Measurements from ENCODE around the gene JAZF1. TPM values are rescaled to one million over a fixed set of nuclear protein-coding genes. Genes with fewer than 3 reads are reported as not detected.

JAZF1 gene
- total RNA-seq, 1 experiment from 2014 or later, result 4.0 TPM

GRCh38 chr7:27836536-27836935, 344.1 kb downstream of the JAZF1 start:
- in situ Hi-C loops (cut with HindIII; ENCODE audit: low pct_unique_long_range_greater_than_20kb, low sequenced_read_pairs), result no loop called here
- DNase-seq (ENCODE audit: low read depth), result no peak

DNA sequence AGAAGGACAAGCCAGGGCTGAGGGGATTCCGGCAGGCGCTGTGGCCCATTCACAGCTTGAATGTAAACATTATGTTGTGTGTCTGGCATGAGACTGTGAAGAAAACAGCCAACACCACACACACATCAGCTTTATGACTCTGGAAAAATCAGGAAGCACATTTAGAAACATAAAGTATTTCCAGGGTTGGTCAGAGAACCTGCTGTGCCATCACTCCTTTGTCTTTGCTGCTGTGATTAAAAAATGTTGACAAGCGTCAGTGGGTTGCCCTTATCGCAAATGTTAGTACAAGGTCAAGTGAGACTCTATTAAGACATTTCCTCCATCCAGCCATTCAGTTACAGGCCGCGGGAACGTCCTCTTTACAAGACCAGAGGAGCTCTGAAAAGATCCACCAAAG, 345.2 kb downstream of the JAZF1 start:
- DNase-seq (ENCODE audit: low read depth), result no peak
- in situ Hi-C loops (cut with HindIII; ENCODE audit: low pct_unique_long_range_greater_than_20kb, low sequenced_read_pairs), result no loop called here

GRCh38 chr7:27834179-27834921, 346.2 kb downstream of the JAZF1 start:
- DNase-seq (ENCODE audit: low read depth), result no peak
- in situ Hi-C loops (cut with HindIII; ENCODE audit: low pct_unique_long_range_greater_than_20kb, low sequenced_read_pairs), result no loop called here

DNA sequence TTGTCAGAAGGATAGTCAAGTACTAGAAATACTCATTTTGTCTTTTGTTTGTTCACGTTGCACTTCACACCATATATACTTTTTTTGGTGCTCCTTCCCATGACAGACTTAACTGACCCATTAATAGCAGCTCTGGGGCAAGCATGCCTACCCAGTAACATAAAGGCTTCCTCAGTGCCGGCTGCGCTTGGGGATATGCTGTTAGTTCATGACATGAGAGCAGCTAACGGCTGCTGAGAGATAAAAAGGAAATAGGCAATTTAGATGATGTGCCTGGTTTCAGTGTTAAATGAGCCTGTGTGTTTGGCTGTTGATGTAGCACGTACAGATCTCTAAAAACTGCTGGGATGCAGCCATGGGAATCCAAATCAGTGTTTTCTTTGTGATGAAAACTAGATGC, 354.2 kb downstream of the JAZF1 start:
- DNase-seq (ENCODE audit: low read depth), result no peak
- in situ Hi-C loops (cut with HindIII; ENCODE audit: low pct_unique_long_range_greater_than_20kb, low sequenced_read_pairs), result no loop called here

DNA sequence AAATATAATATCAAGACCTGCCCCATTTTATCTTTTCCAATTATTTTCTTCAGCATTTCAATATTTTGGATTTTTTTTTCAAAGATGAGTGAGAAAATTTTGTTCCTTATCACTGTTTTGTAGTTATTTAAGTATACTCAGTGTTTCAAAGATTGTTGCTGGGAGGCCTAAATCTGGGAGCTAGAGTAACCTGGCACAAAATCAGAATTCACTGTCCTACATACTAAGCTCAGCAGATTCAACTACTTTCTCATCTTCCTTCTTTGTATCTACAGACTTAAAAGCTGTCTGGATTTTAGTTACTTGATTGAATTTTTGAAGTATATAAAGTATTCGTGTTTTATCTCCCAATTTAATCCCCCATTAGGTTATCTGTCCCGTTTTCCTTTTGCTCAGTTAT, 354.7 kb downstream of the JAZF1 start:
- in situ Hi-C loops (cut with HindIII; ENCODE audit: low pct_unique_long_range_greater_than_20kb, low sequenced_read_pairs), result no loop called here
- DNase-seq (ENCODE audit: low read depth), result no peak

- in situ Hi-C loops (cut with HindIII; ENCODE audit: low pct_unique_long_range_greater_than_20kb, low sequenced_read_pairs), result no loop called here
- DNase-seq (ENCODE audit: low read depth), result no peak
Observed at GRCh38 chr7:27822245-27822644, 358.4 kb downstream of the JAZF1 start.

GRCh38 chr7:27812706-27813105, 367.9 kb downstream of the JAZF1 start:
- in situ Hi-C loops (cut with HindIII; ENCODE audit: low pct_unique_long_range_greater_than_20kb, low sequenced_read_pairs), result no loop called here
- DNase-seq (ENCODE audit: low read depth), result no peak

- DNase-seq (ENCODE audit: low read depth), result no peak
- in situ Hi-C loops (cut with HindIII; ENCODE audit: low pct_unique_long_range_greater_than_20kb, low sequenced_read_pairs), result no loop called here
Observed at GRCh38 chr7:27810186-27810585, 370.4 kb downstream of the JAZF1 start.

- in situ Hi-C loops (cut with HindIII; ENCODE audit: low pct_unique_long_range_greater_than_20kb, low sequenced_read_pairs), result no loop called here
Observed at GRCh38 chr7:27808626-27809025, 372.0 kb downstream of the JAZF1 start.

DNA sequence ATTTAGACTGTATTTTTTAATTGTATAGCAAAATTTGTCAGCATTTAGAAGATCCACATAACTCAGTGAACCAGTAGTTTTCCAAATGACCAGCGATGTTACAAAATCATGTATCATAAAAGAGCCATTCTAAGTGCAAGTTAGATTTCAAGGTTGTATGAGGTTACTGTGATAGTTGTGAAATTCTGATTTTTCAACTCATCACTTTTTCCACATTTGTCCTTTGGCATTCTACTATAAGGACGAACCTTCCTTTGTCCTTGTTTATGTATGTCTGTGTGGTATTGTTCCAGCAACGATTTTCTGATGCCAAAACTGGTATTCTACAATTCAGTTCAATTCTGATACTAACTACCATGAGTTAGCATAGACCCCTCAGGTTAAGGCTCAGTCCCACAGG, 376.5 kb downstream of the JAZF1 start:
- in situ Hi-C loops (cut with HindIII; ENCODE audit: low pct_unique_long_range_greater_than_20kb, low sequenced_read_pairs), result no loop called here
- DNase-seq (ENCODE audit: low read depth), result no peak

More at GRCh38 chr7:27808626-27809025, 372.0 kb downstream of the JAZF1 start:
- no peak for DNase-seq (ENCODE audit: low read depth)

GRCh38 chr7:27802999-27803398, 377.6 kb downstream of the JAZF1 start:
- in situ Hi-C loops (cut with HindIII; ENCODE audit: low pct_unique_long_range_greater_than_20kb, low sequenced_read_pairs), result no loop called here
- DNase-seq (ENCODE audit: low read depth), result no peak

- in situ Hi-C loops (cut with HindIII; ENCODE audit: low pct_unique_long_range_greater_than_20kb, low sequenced_read_pairs), result no loop called here
- DNase-seq (ENCODE audit: low read depth), result no peak
Observed at GRCh38 chr7:27799212-27799611, 381.4 kb downstream of the JAZF1 start.

DNA sequence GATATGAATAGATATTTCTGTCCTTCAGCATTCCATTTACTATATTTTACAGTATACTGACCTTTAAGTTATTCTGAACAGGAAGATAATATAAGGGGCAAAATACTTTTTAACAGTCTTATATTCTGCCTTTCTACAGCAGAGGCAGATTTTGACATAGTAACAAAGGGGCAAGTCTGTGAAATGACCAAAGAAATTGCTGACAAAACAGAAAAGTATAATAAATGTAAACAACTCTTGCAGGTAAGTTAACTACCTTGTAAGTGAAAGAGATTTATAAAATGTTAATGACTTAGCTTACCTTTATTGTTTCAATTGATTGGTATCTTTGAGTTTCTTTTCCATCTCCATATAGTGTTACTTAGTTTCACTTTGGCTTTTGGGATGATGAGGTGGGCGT, 384.6 kb downstream of the JAZF1 start:
- no peak for DNase-seq (ENCODE audit: low read depth)

DNA sequence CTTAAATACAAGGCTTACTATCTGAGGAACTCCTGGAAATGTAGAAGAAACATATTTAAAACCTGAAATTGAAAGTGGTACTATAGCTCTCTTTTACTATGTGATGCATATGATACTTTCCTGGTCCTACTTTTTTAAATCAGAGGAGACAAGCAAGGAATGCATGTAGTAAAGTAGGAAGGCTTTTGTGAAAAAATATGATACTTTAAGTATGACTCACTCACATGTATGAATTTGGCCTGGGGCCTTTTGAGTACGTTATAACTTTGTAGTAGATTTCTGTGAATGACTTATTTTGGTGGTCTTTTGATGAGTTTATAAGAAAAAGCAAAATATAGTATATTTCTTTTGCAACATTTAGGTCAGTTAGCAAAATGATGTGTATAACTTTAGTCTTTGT, 386.8 kb downstream of the JAZF1 start:
- in situ Hi-C loops (cut with HindIII; ENCODE audit: low pct_unique_long_range_greater_than_20kb, low sequenced_read_pairs), result no loop called here
- no peak for DNase-seq (ENCODE audit: low read depth)

More for the DNA sequence above, 384.6 kb downstream of the JAZF1 start:
- in situ Hi-C loops (cut with HindIII; ENCODE audit: low pct_unique_long_range_greater_than_20kb, low sequenced_read_pairs), result no loop called here

DNA sequence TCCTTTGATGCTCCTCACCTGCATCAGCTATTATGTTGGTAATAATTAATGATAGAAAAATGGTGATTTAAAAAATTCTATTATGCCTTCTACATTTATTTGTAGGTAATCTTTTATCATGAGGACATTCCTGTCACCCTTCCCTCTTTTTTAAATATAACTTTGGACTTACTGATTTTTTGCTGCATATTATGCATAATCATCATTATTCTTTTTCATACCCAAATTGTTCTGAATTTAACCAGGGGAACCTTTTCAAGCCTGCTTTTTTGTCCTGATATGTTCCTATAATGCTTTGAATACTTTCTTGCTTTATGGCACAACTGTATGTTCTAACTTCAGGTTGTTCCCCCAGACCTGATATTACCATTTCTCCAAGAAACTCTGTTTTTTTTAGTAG, 392.2 kb downstream of the JAZF1 start:
- no peak for DNase-seq (ENCODE audit: low read depth)
- in situ Hi-C loops (cut with HindIII; ENCODE audit: low pct_unique_long_range_greater_than_20kb, low sequenced_read_pairs), result no loop called here

- in situ Hi-C loops (cut with HindIII; ENCODE audit: low pct_unique_long_range_greater_than_20kb, low sequenced_read_pairs), result no loop called here
- peak; percentile 70 for DNase-seq (ENCODE audit: low read depth)
Observed at GRCh38 chr7:27784399-27785053, 396.1 kb downstream of the JAZF1 start.

- DNase-seq (ENCODE audit: low read depth), result no peak
- in situ Hi-C loops (cut with HindIII; ENCODE audit: low pct_unique_long_range_greater_than_20kb, low sequenced_read_pairs), result no loop called here
Observed at GRCh38 chr7:27782849-27783248, 397.7 kb downstream of the JAZF1 start.

DNA sequence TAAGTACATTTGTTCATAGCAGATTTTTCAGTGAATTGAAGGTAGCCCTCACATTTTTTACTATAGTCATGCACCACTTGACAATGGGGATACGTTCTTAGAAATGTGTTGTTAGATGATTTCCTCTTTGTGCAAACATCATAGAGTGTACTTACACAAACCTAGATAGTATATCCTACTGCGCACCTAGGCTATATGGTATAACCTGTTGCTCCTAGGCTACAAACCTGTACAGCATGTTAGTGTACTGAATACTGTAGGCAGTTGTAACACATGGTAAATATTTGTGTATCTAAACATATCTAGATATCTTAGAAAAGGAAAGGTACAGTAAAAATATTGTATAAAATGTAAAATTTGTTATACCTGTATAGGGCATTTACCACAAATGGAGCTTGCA, 399.4 kb downstream of the JAZF1 start:
- in situ Hi-C loops (cut with HindIII; ENCODE audit: low pct_unique_long_range_greater_than_20kb, low sequenced_read_pairs), result no loop called here
- DNase-seq (ENCODE audit: low read depth), result no peak
